GM12874 (cell line): ENCODE data around the gene TMEM209.

Experiments
- CTCF ChIP-seq: IDR thresholded peaks from 2 replicates; pipeline ENCODE4 v1.5.1; 2011; ENCODE audit warnings: low read depth, mild to moderate bottlenecking, control low read depth, low read length, moderate library complexity; ENCODE audit not compliant: insufficient read depth

Gene TMEM209

DNA sequence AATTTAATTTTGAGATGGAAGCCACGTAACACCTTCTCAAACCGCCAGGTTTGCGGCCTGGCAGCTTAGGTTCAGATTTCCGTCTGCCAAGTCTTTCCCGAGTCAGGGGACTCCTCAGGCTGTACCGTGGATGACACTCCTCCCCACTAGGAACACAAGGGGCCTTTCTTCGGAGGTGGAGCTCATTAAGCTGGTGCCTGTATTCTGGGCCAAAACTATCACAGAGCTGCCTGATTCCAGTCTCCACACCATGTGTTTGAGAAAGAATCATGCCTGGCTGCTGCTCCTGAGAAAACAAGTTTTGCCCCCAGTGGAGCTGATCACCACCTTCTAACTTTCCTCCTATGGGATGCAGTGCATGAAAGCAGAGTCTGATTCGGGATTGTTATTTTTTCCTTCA, 44.8 kb downstream of the TMEM209 start:
- no peak for TF ChIP-seq CTCF

DNA sequence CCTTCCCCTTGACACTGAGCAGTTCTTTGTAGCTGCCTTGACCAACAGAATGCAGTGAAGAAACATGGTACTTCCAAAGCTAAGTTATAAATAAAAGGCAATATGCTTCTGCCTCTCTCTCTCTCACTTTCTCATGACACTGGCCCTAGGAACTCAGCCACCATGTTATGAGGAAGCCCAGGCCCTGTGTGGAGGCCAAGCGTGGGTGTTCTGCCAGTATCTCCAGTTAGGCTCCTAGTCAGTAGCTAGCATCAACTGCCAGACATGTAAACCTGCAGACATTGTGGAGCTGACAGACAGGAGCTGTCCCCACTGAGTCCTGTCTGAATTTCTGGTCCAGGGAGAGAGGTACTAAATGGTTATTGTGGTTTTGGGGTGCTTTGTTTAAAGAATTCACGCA, 45.2 kb downstream of the TMEM209 start:
- no peak for TF ChIP-seq CTCF

GRCh38 chr7:130157700-130158099, 47.5 kb downstream of the TMEM209 start:
- TF ChIP-seq CTCF, result no peak

- no peak for TF ChIP-seq CTCF
Observed at GRCh38 chr7:130156140-130156539, 49.1 kb downstream of the TMEM209 start.

DNA sequence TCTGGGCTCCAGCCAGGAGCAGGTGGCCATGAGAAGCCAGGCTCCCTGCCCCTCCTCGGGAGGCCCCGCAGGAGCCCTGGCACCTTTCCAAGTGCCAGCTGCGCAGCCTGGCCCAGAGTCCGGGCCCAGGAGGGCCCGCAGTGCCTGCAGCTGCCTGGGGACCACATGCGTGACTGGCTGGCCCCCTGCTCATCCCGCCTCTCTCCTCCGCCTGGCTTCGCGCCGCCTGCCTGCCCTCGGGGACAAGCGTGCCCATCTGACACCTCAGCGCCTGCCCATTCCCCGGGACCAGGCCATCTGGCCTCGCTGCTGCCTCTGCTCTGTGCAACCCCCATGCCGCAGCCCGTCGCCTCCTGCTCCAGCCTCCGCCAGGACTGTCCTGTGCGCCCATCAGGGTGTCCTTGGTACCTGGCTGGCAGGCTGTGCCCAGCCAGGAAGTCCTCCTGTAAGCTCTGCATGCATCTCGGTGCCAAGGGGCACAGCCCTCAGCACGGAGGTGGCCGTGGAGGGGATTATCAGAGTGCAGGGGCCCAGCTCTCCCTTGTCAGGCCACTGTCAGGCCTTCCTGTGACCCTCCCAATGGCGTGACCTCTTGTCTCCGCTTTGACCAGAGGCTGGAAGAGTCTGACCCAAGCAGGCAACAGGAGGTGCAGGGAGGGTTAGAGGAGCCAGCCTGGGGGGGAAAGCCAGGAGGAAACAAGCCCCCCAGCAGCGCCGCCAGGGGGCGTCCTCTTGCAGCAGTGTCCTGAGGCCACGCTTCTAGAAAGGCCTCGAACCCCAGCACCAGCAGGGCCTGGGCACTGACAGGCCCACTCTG, 50.5 kb downstream of the TMEM209 start:
- 0 out of 2 replicates have a peak, but pooled peaks have one; percentile 16 for TF ChIP-seq CTCF

- no peak for TF ChIP-seq CTCF
Observed at GRCh38 chr7:130154131-130154500, 51.1 kb downstream of the TMEM209 start.

- no peak for TF ChIP-seq CTCF
Observed at GRCh38 chr7:130153211-130153908, 51.8 kb downstream of the TMEM209 start.
